Nephron (organoid): ENCODE results near the gene MACO1.

ENCODE experiments used
- H3K27ac Mint-ChIP-seq, 3 experiments: 2 replicates each; pipeline ENCODE4 v1.8.0; 2020; ENCODE audit warnings: mixed read lengths in 3 of 3, mild to moderate bottlenecking in 2 of 3, moderate library complexity in 1 of 3
- H3K27me3 Mint-ChIP-seq: 2 replicates; pipeline ENCODE4 v1.8.0; 2021; ENCODE audit warnings: low read depth, mild to moderate bottlenecking, moderate library complexity, mixed read lengths
- H3K36me3 Mint-ChIP-seq: 2 replicates; pipeline ENCODE4 v1.8.0; 2020; ENCODE audit warnings: low read depth, mixed read lengths
- H3K4me1 Mint-ChIP-seq: 2 replicates; pipeline ENCODE4 v1.8.0; 2020; ENCODE audit warnings: mixed read lengths
- H3K4me3 Mint-ChIP-seq, 3 experiments: 2 replicates each; pipeline ENCODE4 v1.8.0; 2020; ENCODE audit warnings: mild to moderate bottlenecking in 3 of 3, mixed read lengths in 3 of 3, moderate library complexity in 2 of 3
- H3K9me3 Mint-ChIP-seq: 2 replicates; pipeline ENCODE4 v1.8.0; 2020; ENCODE audit warnings: mixed read lengths
- TF ChIP-seq, protein P1 (sequence below), 3 experiments: fragments of 200-600 bp; sonication (generic); IDR thresholded peaks; one replicate each; pipeline ENCODE4 v1.5.0; 2021; ENCODE audit warnings: antibody characterized with exemption in 3 of 3; ENCODE audit not compliant: unreplicated experiment in 3 of 3

The MACO1 gene

GRCh38 chr1:25425098-25426085 is 5.3 kb upstream of the MACO1 start:
- Mint-ChIP-seq H3K36me3 (no peaks in the 10 kb centered on the region), H3K9me3 (no peaks in the 10 kb centered on the region), H3K27me3 (peaks cover 14% of the 10 kb centered on the region), H3K27ac (no peak overlapping the region), H3K4me3 (no peak overlapping the region), H3K4me1 (no peaks in the 10 kb centered on the region)
- TF ChIP-seq, protein P1, sequence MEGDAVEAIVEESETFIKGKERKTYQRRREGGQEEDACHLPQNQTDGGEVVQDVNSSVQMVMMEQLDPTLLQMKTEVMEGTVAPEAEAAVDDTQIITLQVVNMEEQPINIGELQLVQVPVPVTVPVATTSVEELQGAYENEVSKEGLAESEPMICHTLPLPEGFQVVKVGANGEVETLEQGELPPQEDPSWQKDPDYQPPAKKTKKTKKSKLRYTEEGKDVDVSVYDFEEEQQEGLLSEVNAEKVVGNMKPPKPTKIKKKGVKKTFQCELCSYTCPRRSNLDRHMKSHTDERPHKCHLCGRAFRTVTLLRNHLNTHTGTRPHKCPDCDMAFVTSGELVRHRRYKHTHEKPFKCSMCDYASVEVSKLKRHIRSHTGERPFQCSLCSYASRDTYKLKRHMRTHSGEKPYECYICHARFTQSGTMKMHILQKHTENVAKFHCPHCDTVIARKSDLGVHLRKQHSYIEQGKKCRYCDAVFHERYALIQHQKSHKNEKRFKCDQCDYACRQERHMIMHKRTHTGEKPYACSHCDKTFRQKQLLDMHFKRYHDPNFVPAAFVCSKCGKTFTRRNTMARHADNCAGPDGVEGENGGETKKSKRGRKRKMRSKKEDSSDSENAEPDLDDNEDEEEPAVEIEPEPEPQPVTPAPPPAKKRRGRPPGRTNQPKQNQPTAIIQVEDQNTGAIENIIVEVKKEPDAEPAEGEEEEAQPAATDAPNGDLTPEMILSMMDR (IDR thresholded peaks at IDR 0.05; ENCODE audit: unreplicated experiment in 3 of 3) = no peak

GRCh38 chr1:25427696-25428095 is 3.0 kb upstream of the MACO1 start:
- TF ChIP-seq, protein P1 (IDR thresholded peaks at IDR 0.05; ENCODE audit: unreplicated experiment in 3 of 3) = no peak
- H3K4me1 Mint-ChIP-seq = peaks cover 10% of the 10 kb centered on the region
- no peaks in the 10 kb centered on the region for H3K36me3 Mint-ChIP-seq
- H3K27ac Mint-ChIP-seq = no peak overlapping the region
- peak overlapping the region in 2 of 3 experiments; percentile 10 to 34 for H3K4me3 Mint-ChIP-seq
- no peaks in the 10 kb centered on the region for H3K9me3 Mint-ChIP-seq
- peaks cover 14% of the 10 kb centered on the region for H3K27me3 Mint-ChIP-seq

DNA sequence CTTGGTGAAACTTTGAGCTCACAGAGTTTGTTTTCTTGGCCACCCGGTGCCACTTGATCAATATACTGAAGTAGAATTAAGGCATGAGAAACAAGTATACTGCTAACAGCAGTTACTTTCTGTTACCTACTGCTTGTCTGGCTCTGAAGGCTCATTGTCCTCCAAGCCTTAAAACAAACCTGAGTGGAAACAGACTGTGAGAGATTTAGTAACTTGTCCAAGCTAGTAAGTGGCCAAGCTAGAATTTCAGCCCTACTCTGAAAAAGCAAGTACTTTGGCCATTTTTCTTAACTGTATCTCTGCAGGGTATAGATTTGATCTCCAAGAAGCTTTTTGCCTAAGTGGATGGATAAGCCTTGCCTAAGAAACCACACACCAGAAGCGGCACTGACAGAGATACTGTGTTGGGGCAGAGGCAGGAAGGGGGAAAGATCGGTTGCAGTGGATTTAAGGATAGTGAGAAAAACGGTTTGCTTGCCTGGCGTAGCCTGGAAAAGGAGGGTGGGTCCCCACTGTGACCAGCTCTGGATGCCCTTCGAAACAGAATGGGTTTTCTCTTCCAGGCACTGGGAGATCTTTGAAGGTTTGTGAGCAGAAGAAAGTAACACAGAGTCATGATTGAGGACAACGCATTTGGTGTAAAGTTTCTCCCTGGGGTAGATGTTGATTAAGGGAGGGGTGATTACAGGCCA is 2.1 kb upstream of the MACO1 start:
- Mint-ChIP-seq H3K27ac (peak overlapping the region in 1 of 3 experiments; percentile 14), H3K4me3 (peak overlapping the region; percentile 70 to 81 (median 80))

DNA sequence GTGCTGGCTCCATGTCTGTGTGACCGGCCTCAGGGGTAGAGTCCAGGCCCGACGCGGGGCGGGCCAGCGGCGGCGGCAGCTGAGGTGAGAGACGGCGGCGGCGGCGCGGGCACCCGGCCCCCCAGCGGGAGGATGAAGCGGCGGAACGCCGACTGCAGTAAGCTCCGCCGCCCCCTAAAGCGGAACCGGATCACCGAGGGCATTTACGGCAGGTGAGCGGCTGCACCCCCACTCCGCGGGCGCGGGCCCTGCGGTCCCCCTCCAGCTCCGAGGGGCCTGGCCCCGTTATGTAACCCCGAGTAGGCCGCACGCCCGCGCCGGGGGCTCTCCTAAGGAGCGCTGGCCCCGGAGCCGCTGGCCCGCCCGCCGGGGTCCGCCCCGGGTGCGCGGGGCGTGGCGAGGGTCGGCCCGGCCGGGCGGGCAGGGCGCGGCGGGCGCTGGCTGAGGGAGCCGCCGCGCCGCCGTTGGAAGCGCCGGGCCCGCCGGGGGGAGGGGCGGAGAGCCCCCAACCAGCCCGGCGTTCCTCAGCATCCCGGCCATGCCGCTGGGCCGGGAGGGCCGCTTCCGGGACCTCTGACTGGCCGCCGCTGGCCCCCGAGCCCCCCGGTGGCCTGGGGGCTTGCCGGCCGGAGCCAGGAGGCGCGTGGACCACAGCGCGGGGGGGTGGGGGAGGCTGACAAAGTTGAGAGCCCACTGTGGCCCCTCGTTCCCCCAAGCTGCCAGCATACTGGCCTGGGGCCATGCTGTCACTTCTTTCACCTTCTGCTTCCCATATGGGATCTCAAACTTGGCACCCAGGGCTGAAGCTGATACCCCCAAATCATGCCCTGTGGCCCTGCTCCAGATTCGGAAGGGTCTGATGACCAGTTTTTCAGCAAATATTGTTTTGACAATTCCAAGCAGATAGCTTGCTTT is 527 bp downstream of the MACO1 start:
- Mint-ChIP-seq H3K27me3 (no peaks in the 10 kb centered on the region), H3K27ac (peak overlapping the region; percentile 48 to 86 (median 73)), H3K4me3 (peak overlapping the region; percentile 96 to 98 (median 98)), H3K36me3 (no peaks in the 10 kb centered on the region), H3K9me3 (no peaks in the 10 kb centered on the region), H3K4me1 (peaks cover 45% of the 10 kb centered on the region)
- TF ChIP-seq, protein P1 (IDR thresholded peaks at IDR 0.05; ENCODE audit: unreplicated experiment in 3 of 3) = no peak

More for the DNA sequence above, 2.1 kb upstream of the MACO1 start:
- TF ChIP-seq, protein P1 (IDR thresholded peaks at IDR 0.05; ENCODE audit: unreplicated experiment in 3 of 3) = no peak
- peaks cover 7% of the 10 kb centered on the region for H3K27me3 Mint-ChIP-seq
- H3K4me1 Mint-ChIP-seq = peaks cover 19% of the 10 kb centered on the region
- no peaks in the 10 kb centered on the region for H3K9me3 Mint-ChIP-seq
- no peaks in the 10 kb centered on the region for H3K36me3 Mint-ChIP-seq

DNA sequence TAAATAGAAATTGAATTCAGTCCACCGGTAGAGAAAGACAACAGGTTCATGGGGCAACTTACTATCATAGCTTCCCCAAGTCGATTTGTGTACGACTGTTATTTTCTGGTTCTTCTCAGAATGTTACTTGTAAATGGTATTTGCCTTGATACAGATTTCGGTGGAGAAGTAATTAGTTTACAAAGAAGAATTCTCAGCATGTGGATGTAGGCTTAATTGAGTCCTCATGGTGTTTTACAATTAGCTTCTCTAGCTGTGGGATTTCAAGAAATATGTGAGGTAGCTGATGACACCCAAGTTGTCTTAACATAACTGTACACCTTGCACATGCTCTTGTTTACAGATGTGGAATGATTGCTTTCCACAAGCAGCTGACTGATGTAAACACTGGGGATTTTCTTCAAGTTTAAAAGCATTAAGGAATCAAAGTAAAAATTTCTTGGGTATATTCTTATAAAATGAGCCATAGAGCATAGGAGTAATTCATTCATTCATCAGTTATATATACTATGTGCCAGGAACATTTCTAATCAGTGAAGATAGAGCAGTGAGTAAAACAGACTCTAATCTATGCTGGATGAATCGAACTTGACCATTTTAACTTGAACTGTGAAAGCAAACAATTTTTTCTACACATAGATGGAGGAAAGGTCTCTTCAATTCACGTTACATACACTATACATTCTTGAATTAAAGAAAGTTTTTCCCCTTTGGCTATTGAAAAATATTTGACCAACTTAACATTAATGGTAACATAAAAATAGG is 1.4 kb downstream of the MACO1 start:
- TF ChIP-seq, protein P1 (IDR thresholded peaks at IDR 0.05; ENCODE audit: unreplicated experiment in 3 of 3) = no peak
- peaks cover 47% of the 10 kb centered on the region for H3K4me1 Mint-ChIP-seq
- peak overlapping the region; percentile 87 to 96 (median 91) for H3K4me3 Mint-ChIP-seq
- peak overlapping the region; percentile 48 to 86 (median 73) for H3K27ac Mint-ChIP-seq
- no peaks in the 10 kb centered on the region for H3K9me3 Mint-ChIP-seq
- no peaks in the 10 kb centered on the region for H3K36me3 Mint-ChIP-seq
- no peaks in the 10 kb centered on the region for H3K27me3 Mint-ChIP-seq
